HuH-7.5 (cell line): ENCODE measurements around the gene FHIT.
A peak's percentile ranks its signal among the peaks of the same experiment; 100 is the strongest.

Experiments
- DNase-seq: peaks from one replicate; pipeline ENCODE4 v3.0.0; 2011; ENCODE audit warnings: low spot score

The FHIT gene

GRCh38 chr3:61251174-61251972 is at the start of gene FHIT:
Gene FHIT, minus strand, starts transcription at chr3:61251452.
- DNase-seq, result peak; percentile 33

GRCh38 chr3:61300786-61301185 is 49.5 kb upstream of the FHIT start:
- DNase-seq, result no peak

GRCh38 chr3:61300006-61300380 is 48.7 kb upstream of the FHIT start:
- DNase-seq, result no peak

- no peak for DNase-seq
These were observed 48.2 kb upstream of the FHIT start for GRCh38 chr3:61299343-61300005.

- DNase-seq, result no peak
These were observed 46.6 kb upstream of the FHIT start for GRCh38 chr3:61297821-61298220.

- DNase-seq, result no peak
These were observed 37.2 kb upstream of the FHIT start for GRCh38 chr3:61288446-61288845.

GRCh38 chr3:61283876-61284275 is 32.6 kb upstream of the FHIT start:
- DNase-seq, result no peak

GRCh38 chr3:61278713-61279112 is 27.5 kb upstream of the FHIT start:
- no peak for DNase-seq

GRCh38 chr3:61277411-61277810 is 26.2 kb upstream of the FHIT start:
- no peak for DNase-seq

GRCh38 chr3:61269435-61269834 is 18.2 kb upstream of the FHIT start:
- DNase-seq, result no peak

- DNase-seq, result no peak
These were observed 17.4 kb upstream of the FHIT start for GRCh38 chr3:61268644-61269043.

GRCh38 chr3:61264281-61264680 is 13.0 kb upstream of the FHIT start:
- no peak for DNase-seq

- no peak for DNase-seq
These were observed 5.9 kb upstream of the FHIT start for GRCh38 chr3:61257148-61257547.

GRCh38 chr3:61253756-61254155 is 2.5 kb upstream of the FHIT start:
- no peak for DNase-seq

GRCh38 chr3:61252836-61253235 is 1.6 kb upstream of the FHIT start:
- no peak for DNase-seq

GRCh38 chr3:61250784-61251173 is 473 bp downstream of the FHIT start:
- no peak for DNase-seq

- DNase-seq, result no peak
These were observed 2.8 kb downstream of the FHIT start for GRCh38 chr3:61248496-61248895.

- DNase-seq, result no peak
These were observed 4.1 kb downstream of the FHIT start for GRCh38 chr3:61247191-61247590.

GRCh38 chr3:61239871-61240270 is 11.4 kb downstream of the FHIT start:
- no peak for DNase-seq

- no peak for DNase-seq
These were observed 13.4 kb downstream of the FHIT start for GRCh38 chr3:61237858-61238257.

GRCh38 chr3:61236556-61236955 is 14.7 kb downstream of the FHIT start:
- DNase-seq, result no peak

- DNase-seq, result no peak
These were observed 17.5 kb downstream of the FHIT start for GRCh38 chr3:61233746-61234145.

- no peak for DNase-seq
These were observed 19.6 kb downstream of the FHIT start for GRCh38 chr3:61231693-61232092.

- DNase-seq, result no peak
These were observed 23.5 kb downstream of the FHIT start for GRCh38 chr3:61227799-61228198.
